GM23248 (cell line): ENCODE measurements around the gene STEEP1.

Experiments used
- EZH2 ChIP-seq: fragments of 200-600 bp; sonication (generic); IDR thresholded peaks from 2 replicates; pipeline ENCODE4 v1.6.1; 2018; ENCODE audit warnings: antibody characterized with exemption, mild to moderate bottlenecking; ENCODE audit not compliant: insufficient read depth, poor library complexity, severe bottlenecking
- EZH2phosphoT487 ChIP-seq: fragments of 200-600 bp; sonication (generic); IDR thresholded peaks from 2 replicates; pipeline ENCODE4 v1.6.1; 2018; ENCODE audit warnings: antibody characterized with exemption, moderate library complexity, mild to moderate bottlenecking, low read depth; ENCODE audit not compliant: insufficient read depth

GRCh38 chrX:119507206-119507605 lies 58.0 kb downstream of the STEEP1 start:
- TF ChIP-seq EZH2 (no peak), EZH2phosphoT487 (no peak)
